PFSK-1 (cell line): ENCODE measurements around the gene NCCRP1.

ENCODE experiments used
- POLR2AphosphoS5 ChIP-seq: IDR thresholded peaks from 2 replicates; pipeline ENCODE4 v1.6.1; 2012; ENCODE audit warnings: low read depth, mild to moderate bottlenecking, control low read depth, low read length, moderate library complexity
- TAF1 ChIP-seq: IDR thresholded peaks from 2 replicates; pipeline ENCODE4 v1.6.1; 2012; ENCODE audit warnings: low read length, control low read depth, borderline replicate concordance; ENCODE audit not compliant: insufficient read depth
- TF ChIP-seq, protein P1 (sequence below), 2 experiments: IDR thresholded peaks; 2 replicates each; pipeline versions ENCODE4 v1.6.1 to v1.8.0; 2011 to 2012; ENCODE audit warnings: low read depth in 2 of 2, low read length in 2 of 2, control low read depth in 1 of 2, inconsistent platforms in 1 of 2, mild to moderate bottlenecking in 1 of 2, moderate library complexity in 1 of 2; ENCODE audit not compliant: insufficient read depth in 1 of 2

DNA sequence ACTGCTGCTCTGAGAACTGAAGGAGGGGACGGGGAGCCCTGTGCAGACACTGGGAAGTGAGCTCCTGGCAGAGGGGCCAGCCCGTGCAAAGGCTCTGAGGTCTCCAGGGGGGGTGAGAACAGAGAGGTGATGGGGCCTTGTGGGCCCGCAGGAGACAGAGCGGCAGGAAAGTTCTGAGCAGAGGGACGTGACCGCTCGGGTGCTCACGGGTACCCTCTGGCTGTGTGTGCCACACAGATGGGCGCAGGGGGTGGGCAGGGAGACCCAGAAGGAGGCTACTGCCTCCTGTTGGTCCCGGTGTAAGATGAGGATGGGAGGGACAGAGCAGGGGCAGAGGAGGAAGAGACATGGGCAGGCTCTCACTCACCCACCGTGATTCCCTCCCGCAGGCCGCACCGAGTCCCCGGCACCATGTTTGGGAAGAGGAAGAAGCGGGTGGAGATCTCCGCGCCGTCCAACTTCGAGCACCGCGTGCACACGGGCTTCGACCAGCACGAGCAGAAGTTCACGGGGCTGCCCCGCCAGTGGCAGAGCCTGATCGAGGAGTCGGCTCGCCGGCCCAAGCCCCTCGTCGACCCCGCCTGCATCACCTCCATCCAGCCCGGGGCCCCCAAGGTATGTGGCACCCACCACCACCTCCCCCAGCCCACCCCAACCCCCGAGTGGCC lies 27.5 kb upstream of the NCCRP1 start:
- TF ChIP-seq, protein P1, sequence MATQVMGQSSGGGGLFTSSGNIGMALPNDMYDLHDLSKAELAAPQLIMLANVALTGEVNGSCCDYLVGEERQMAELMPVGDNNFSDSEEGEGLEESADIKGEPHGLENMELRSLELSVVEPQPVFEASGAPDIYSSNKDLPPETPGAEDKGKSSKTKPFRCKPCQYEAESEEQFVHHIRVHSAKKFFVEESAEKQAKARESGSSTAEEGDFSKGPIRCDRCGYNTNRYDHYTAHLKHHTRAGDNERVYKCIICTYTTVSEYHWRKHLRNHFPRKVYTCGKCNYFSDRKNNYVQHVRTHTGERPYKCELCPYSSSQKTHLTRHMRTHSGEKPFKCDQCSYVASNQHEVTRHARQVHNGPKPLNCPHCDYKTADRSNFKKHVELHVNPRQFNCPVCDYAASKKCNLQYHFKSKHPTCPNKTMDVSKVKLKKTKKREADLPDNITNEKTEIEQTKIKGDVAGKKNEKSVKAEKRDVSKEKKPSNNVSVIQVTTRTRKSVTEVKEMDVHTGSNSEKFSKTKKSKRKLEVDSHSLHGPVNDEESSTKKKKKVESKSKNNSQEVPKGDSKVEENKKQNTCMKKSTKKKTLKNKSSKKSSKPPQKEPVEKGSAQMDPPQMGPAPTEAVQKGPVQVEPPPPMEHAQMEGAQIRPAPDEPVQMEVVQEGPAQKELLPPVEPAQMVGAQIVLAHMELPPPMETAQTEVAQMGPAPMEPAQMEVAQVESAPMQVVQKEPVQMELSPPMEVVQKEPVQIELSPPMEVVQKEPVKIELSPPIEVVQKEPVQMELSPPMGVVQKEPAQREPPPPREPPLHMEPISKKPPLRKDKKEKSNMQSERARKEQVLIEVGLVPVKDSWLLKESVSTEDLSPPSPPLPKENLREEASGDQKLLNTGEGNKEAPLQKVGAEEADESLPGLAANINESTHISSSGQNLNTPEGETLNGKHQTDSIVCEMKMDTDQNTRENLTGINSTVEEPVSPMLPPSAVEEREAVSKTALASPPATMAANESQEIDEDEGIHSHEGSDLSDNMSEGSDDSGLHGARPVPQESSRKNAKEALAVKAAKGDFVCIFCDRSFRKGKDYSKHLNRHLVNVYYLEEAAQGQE (IDR thresholded peaks at IDR 0.05; ENCODE audit: insufficient read depth in 1 of 2, low read depth in 2 of 2, low read length in 2 of 2) = no peak
- no peak for TF ChIP-seq TAF1
- TF ChIP-seq POLR2AphosphoS5 = no peak
